GM23338 (cell line): ENCODE results near the gene MAD1L1. TPM values are rescaled to one million over a fixed set of nuclear protein-coding genes. Genes with fewer than 3 reads are reported as not detected.

Experiments
- ATAC-seq: fragments of 200-7000 bp; cut with Tn5 transposase; 3 replicates; pipeline ENCODE4 v1.9.1; 2020
- DNase-seq: peaks from one replicate; pipeline ENCODE4 v3.0.0-alpha.2; 2015; ENCODE audit warnings: low spot score
- H2AFZ ChIP-seq: fragments of 200-600 bp; sonication (generic); 2 replicates; pipeline ENCODE4 v1.8.0; 2016; ENCODE audit warnings: antibody characterized with exemption, mild to moderate bottlenecking, moderate library complexity
- H3F3A ChIP-seq: fragments of 200-600 bp; sonication (generic); replicated peaks from 2 replicates; pipeline ENCODE4 v1.8.0; 2017; ENCODE audit warnings: antibody characterized with exemption, mixed run types, low read depth
- H3K27ac ChIP-seq: fragments of 200-600 bp; sonication (generic); 2 replicates; pipeline ENCODE4 v1.6.1; 2016; ENCODE audit warnings: low read depth
- H3K27me3 ChIP-seq: fragments of 200-600 bp; sonication (generic); 2 replicates; pipeline ENCODE4 v1.8.0; 2016; ENCODE audit warnings: mild to moderate bottlenecking, mixed run types, moderate library complexity; ENCODE audit not compliant: insufficient read depth
- H3K36me3 ChIP-seq: fragments of 200-600 bp; sonication (generic); 2 replicates; pipeline ENCODE4 v1.8.0; 2016; ENCODE audit warnings: mild to moderate bottlenecking; ENCODE audit not compliant: insufficient read depth
- H3K4me1 ChIP-seq: fragments of 200-600 bp; sonication (generic); 2 replicates; pipeline ENCODE4 v1.8.0; 2016; ENCODE audit warnings: mild to moderate bottlenecking, moderate library complexity; ENCODE audit not compliant: insufficient read depth
- H3K4me2 ChIP-seq: fragments of 200-600 bp; sonication (generic); 2 replicates; pipeline ENCODE4 v1.7.1; 2017; ENCODE audit warnings: mixed run types
- H3K4me3 ChIP-seq: fragments of 200-600 bp; sonication (generic); 2 replicates; pipeline ENCODE4 v1.6.1; 2016; ENCODE audit warnings: mixed run types
- H3K79me2 ChIP-seq: fragments of 200-600 bp; sonication (generic); replicated peaks from 2 replicates; pipeline ENCODE4 v1.8.0; 2017; ENCODE audit warnings: mild to moderate bottlenecking; ENCODE audit not compliant: insufficient read depth
- H3K9me2 ChIP-seq: fragments of 200-600 bp; sonication (generic); 2 replicates; pipeline ENCODE4 v1.8.0; 2017; ENCODE audit not compliant: insufficient read depth
- H4K20me1 ChIP-seq: fragments of 200-600 bp; sonication (generic); replicated peaks from 2 replicates; pipeline ENCODE4 v1.8.0; 2017; ENCODE audit warnings: mild to moderate bottlenecking; ENCODE audit not compliant: insufficient read depth
- H3K27ac Mint-ChIP-seq: 2 replicates; pipeline ENCODE4 v1.8.0; 2020; ENCODE audit warnings: inconsistent platforms, mild to moderate bottlenecking, moderate library complexity, mixed read lengths
- H3K27me3 Mint-ChIP-seq: 3 replicates; pipeline ENCODE4 v1.8.0; 2022; ENCODE audit warnings: low read depth, mild to moderate bottlenecking, moderate library complexity, mixed read lengths, inconsistent platforms; ENCODE audit not compliant: insufficient read depth, poor library complexity
- H3K36me3 Mint-ChIP-seq: 3 replicates; pipeline ENCODE4 v1.8.0; 2021; ENCODE audit warnings: low read depth, mild to moderate bottlenecking, inconsistent platforms, moderate library complexity, mixed read lengths
- H3K4me1 Mint-ChIP-seq: 3 replicates; pipeline ENCODE4 v1.8.0; 2020; ENCODE audit warnings: mild to moderate bottlenecking, inconsistent platforms, mixed read lengths
- H3K4me3 Mint-ChIP-seq: 3 replicates; pipeline ENCODE4 v1.8.0; 2021; ENCODE audit warnings: moderate library complexity, mild to moderate bottlenecking, inconsistent platforms, mixed read lengths
- H3K9me3 Mint-ChIP-seq: 3 replicates; pipeline ENCODE4 v1.8.0; 2020; ENCODE audit warnings: moderate library complexity, mild to moderate bottlenecking, inconsistent platforms, mixed read lengths
- CREB1 ChIP-seq: fragments of 250-450 bp; sonication (Bioruptor Pico); IDR thresholded peaks from 2 replicates; pipeline ENCODE4 v1.5.0; 2020; ENCODE audit warnings: low read depth, mild to moderate bottlenecking, moderate library complexity
- EZH2 ChIP-seq: fragments of 200-600 bp; sonication (generic); IDR thresholded peaks from one replicate; pipeline ENCODE4 v1.8.0; 2017; ENCODE audit warnings: antibody characterized with exemption, mild to moderate bottlenecking, low read depth; ENCODE audit not compliant: unreplicated experiment
- EZH2phosphoT487 ChIP-seq: fragments of 200-600 bp; sonication (generic); IDR thresholded peaks from one replicate; pipeline ENCODE4 v1.8.1; 2018; ENCODE audit warnings: antibody characterized with exemption; ENCODE audit not compliant: unreplicated experiment
- JUNB ChIP-seq: IDR thresholded peaks from one replicate; pipeline ENCODE4 v1.6.1; 2016; ENCODE audit warnings: antibody characterized with exemption; ENCODE audit not compliant: unreplicated experiment
- NANOG ChIP-seq: IDR thresholded peaks from 2 replicates; pipeline ENCODE4 v1.6.1; 2016; ENCODE audit warnings: antibody characterized with exemption, borderline replicate concordance
- POLR2AphosphoS5 ChIP-seq: IDR thresholded peaks from 2 replicates; pipeline ENCODE4 v1.6.1; 2016; ENCODE audit warnings: antibody characterized with exemption, low read depth
- REST ChIP-seq: IDR thresholded peaks from one replicate; pipeline ENCODE4 v1.6.1; 2018; ENCODE audit warnings: antibody characterized with exemption; ENCODE audit not compliant: unreplicated experiment
- STAT1 ChIP-seq: IDR thresholded peaks from one replicate; pipeline ENCODE4 v1.6.1; 2016; ENCODE audit warnings: antibody characterized with exemption; ENCODE audit not compliant: unreplicated experiment
- ZNF114 ChIP-seq: fragments of 250-450 bp; sonication (Bioruptor Pico); IDR thresholded peaks from 2 replicates; pipeline ENCODE4 v1.5.0; 2020; ENCODE audit warnings: mild to moderate bottlenecking, moderate library complexity
- ZNF331 ChIP-seq: fragments of 250-450 bp; sonication (Bioruptor Pico); IDR thresholded peaks from 2 replicates; pipeline ENCODE4 v1.5.0; 2020; ENCODE audit warnings: low read depth, mild to moderate bottlenecking, moderate library complexity
- polyA plus RNA-seq: library from polyadenylated mRNA; unstranded; fragments of >200 nt; fragmentation: Nextera tagmentation; extraction: Ambion mirVana; gene quantifications from 2 replicates; pipeline ENCODE4 v1.2.1, GENCODE V29; 2016
- total RNA-seq: library from RNA; depleted of rRNA; stranded (reverse); fragments of >200 nt; shearing (Covaris generic); gene quantifications from 2 replicates; pipeline ENCODE4 v1.2.3, GENCODE V29; 2014
- TF ChIP-seq, protein P1 (sequence below), 2 experiments: fragments of 200-600 bp in 1 of 2; sonication (generic) in 1 of 2; conservative IDR thresholded peaks; 2 replicates each; pipeline versions ENCODE4 v1.5.1 to v1.6.1; 2016 to 2017; ENCODE audit warnings: antibody characterized with exemption in 2 of 2, low read depth in 2 of 2, mild to moderate bottlenecking in 2 of 2, moderate library complexity in 1 of 2
- TF ChIP-seq, protein P2 (sequence below): IDR thresholded peaks from 2 replicates; pipeline ENCODE4 v1.6.1; 2016; ENCODE audit warnings: antibody characterized with exemption
- TF ChIP-seq, protein P3 (sequence below): fragments of 250-450 bp; sonication (Bioruptor Pico); IDR thresholded peaks from 2 replicates; pipeline ENCODE4 v1.5.0; 2020; ENCODE audit warnings: mild to moderate bottlenecking, moderate library complexity

MAD1L1 gene
- total and polyA plus RNA-seq, 2 experiments from 2014 or later = 40.3 to 59.3 TPM

- ATAC-seq (no peak), DNase-seq (no peak)
- no peak for TF ChIP-seq EZH2phosphoT487
- no peak for TF ChIP-seq NANOG
- TF ChIP-seq, protein P1, sequence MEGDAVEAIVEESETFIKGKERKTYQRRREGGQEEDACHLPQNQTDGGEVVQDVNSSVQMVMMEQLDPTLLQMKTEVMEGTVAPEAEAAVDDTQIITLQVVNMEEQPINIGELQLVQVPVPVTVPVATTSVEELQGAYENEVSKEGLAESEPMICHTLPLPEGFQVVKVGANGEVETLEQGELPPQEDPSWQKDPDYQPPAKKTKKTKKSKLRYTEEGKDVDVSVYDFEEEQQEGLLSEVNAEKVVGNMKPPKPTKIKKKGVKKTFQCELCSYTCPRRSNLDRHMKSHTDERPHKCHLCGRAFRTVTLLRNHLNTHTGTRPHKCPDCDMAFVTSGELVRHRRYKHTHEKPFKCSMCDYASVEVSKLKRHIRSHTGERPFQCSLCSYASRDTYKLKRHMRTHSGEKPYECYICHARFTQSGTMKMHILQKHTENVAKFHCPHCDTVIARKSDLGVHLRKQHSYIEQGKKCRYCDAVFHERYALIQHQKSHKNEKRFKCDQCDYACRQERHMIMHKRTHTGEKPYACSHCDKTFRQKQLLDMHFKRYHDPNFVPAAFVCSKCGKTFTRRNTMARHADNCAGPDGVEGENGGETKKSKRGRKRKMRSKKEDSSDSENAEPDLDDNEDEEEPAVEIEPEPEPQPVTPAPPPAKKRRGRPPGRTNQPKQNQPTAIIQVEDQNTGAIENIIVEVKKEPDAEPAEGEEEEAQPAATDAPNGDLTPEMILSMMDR (conservative IDR thresholded peaks at IDR 0.05; ENCODE audit: low read depth in 2 of 2) = no peak
- no peak for TF ChIP-seq ZNF114 (CRISPR knock-in tag)
- TF ChIP-seq, protein P2, sequence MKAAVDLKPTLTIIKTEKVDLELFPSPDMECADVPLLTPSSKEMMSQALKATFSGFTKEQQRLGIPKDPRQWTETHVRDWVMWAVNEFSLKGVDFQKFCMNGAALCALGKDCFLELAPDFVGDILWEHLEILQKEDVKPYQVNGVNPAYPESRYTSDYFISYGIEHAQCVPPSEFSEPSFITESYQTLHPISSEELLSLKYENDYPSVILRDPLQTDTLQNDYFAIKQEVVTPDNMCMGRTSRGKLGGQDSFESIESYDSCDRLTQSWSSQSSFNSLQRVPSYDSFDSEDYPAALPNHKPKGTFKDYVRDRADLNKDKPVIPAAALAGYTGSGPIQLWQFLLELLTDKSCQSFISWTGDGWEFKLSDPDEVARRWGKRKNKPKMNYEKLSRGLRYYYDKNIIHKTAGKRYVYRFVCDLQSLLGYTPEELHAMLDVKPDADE = no peak
- no peak for TF ChIP-seq POLR2AphosphoS5
- TF ChIP-seq, protein P3, sequence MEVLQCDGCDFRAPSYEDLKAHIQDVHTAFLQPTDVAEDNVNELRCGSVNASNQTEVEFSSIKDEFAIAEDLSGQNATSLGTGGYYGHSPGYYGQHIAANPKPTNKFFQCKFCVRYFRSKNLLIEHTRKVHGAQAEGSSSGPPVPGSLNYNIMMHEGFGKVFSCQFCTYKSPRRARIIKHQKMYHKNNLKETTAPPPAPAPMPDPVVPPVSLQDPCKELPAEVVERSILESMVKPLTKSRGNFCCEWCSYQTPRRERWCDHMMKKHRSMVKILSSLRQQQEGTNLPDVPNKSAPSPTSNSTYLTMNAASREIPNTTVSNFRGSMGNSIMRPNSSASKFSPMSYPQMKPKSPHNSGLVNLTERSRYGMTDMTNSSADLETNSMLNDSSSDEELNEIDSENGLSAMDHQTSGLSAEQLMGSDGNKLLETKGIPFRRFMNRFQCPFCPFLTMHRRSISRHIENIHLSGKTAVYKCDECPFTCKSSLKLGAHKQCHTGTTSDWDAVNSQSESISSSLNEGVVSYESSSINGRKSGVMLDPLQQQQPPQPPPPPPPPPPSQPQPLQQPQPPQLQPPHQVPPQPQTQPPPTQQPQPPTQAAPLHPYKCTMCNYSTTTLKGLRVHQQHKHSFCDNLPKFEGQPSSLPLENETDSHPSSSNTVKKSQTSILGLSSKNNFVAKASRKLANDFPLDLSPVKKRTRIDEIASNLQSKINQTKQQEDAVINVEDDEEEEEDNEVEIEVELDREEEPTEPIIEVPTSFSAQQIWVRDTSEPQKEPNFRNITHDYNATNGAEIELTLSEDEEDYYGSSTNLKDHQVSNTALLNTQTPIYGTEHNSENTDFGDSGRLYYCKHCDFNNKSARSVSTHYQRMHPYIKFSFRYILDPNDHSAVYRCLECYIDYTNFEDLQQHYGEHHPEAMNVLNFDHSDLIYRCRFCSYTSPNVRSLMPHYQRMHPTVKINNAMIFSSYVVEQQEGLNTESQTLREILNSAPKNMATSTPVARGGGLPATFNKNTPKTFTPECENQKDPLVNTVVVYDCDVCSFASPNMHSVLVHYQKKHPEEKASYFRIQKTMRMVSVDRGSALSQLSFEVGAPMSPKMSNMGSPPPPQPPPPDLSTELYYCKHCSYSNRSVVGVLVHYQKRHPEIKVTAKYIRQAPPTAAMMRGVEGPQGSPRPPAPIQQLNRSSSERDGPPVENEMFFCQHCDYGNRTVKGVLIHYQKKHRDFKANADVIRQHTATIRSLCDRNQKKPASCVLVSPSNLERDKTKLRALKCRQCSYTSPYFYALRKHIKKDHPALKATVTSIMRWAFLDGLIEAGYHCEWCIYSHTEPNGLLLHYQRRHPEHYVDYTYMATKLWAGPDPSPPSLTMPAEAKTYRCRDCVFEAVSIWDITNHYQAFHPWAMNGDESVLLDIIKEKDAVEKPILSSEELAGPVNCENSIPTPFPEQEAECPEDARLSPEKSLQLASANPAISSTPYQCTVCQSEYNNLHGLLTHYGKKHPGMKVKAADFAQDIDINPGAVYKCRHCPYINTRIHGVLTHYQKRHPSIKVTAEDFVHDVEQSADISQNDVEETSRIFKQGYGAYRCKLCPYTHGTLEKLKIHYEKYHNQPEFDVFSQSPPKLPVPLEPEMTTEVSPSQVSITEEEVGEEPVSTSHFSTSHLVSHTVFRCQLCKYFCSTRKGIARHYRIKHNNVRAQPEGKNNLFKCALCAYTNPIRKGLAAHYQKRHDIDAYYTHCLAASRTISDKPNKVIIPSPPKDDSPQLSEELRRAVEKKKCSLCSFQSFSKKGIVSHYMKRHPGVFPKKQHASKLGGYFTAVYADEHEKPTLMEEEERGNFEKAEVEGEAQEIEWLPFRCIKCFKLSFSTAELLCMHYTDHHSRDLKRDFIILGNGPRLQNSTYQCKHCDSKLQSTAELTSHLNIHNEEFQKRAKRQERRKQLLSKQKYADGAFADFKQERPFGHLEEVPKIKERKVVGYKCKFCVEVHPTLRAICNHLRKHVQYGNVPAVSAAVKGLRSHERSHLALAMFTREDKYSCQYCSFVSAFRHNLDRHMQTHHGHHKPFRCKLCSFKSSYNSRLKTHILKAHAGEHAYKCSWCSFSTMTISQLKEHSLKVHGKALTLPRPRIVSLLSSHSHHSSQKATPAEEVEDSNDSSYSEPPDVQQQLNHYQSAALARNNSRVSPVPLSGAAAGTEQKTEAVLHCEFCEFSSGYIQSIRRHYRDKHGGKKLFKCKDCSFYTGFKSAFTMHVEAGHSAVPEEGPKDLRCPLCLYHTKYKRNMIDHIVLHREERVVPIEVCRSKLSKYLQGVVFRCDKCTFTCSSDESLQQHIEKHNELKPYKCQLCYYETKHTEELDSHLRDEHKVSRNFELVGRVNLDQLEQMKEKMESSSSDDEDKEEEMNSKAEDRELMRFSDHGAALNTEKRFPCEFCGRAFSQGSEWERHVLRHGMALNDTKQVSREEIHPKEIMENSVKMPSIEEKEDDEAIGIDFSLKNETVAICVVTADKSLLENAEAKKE (CRISPR knock-in tag) = no peak
- no peak for TF ChIP-seq EZH2
- no peak for TF ChIP-seq CREB1 (CRISPR knock-in tag)
- TF ChIP-seq ZNF331 (CRISPR knock-in tag) = no peak
- no peak for TF ChIP-seq STAT1
- TF ChIP-seq REST = no peak
- no peak for TF ChIP-seq JUNB
- Histone ChIP-seq H3F3A (no peaks in the 10 kb centered on the region), H3K4me3 (no peak overlapping the region), H4K20me1 (peaks cover 6% of the 10 kb centered on the region; the same call in 1 of the 2 replicates), H3K9me2 (no peaks in the 10 kb centered on the region), H3K4me1 (no peaks in the 10 kb centered on the region), H3K27ac (no peak overlapping the region), H3K27me3 (no peaks in the 10 kb centered on the region), H2AFZ (no peak overlapping the region), H3K36me3 (peaks cover 7% of the 10 kb centered on the region), H3K79me2 (peaks cover 8% of the 10 kb centered on the region; the same call in 1 of the 2 replicates), H3K4me2 (no peak overlapping the region)
- Mint-ChIP-seq H3K27me3 (peaks cover 10% of the 10 kb centered on the region), H3K27ac (no peak overlapping the region), H3K4me1 (no peaks in the 10 kb centered on the region; the same call in 2 of the 3 replicates), H3K9me3 (peaks cover 5% of the 10 kb centered on the region; the same call in 2 of the 3 replicates), H3K4me3 (no peak overlapping the region), H3K36me3 (peaks cover 42% of the 10 kb centered on the region)
These were observed 32.2 kb downstream of the MAD1L1 start for GRCh38 chr7:2200584-2200980.
